ENCODE measurements around the gene UTP25. TPM values are rescaled to one million over a fixed set of nuclear protein-coding genes. Genes with fewer than 3 reads are reported as not detected.

UTP25 gene
- total and polyA plus RNA-seq, 2 experiments from 2014 or later: 3.6 to 8.9 TPM

GRCh38 chr1:209855006-209855405, 27.2 kb downstream of the UTP25 start (continued):
- TF ChIP-seq CREB1 (CRISPR knock-in tag; IDR thresholded peaks at IDR 0.05; ENCODE audit: low read depth) (no peak), POLR2AphosphoS5 (IDR thresholded peaks at IDR 0.05; ENCODE audit: low read depth) (no peak), CTCF (conservative IDR thresholded peaks at IDR 0.05; ENCODE audit: low read depth in 2 of 2) (no peak), REST (IDR thresholded peaks at IDR 0.05; ENCODE audit: unreplicated experiment) (no peak), STAT1 (IDR thresholded peaks at IDR 0.05; ENCODE audit: unreplicated experiment) (no peak), ZNF331 (CRISPR knock-in tag; IDR thresholded peaks at IDR 0.05; ENCODE audit: low read depth) (no peak), EZH2phosphoT487 (IDR thresholded peaks at IDR 0.05; ENCODE audit: unreplicated experiment) (no peak), EZH2 (IDR thresholded peaks at IDR 0.05; ENCODE audit: low read depth, unreplicated experiment) (no peak), ZNF114 (CRISPR knock-in tag; IDR thresholded peaks at IDR 0.05) (no peak), JUNB (IDR thresholded peaks at IDR 0.05; ENCODE audit: unreplicated experiment) (no peak)
- TF ChIP-seq, protein P1, sequence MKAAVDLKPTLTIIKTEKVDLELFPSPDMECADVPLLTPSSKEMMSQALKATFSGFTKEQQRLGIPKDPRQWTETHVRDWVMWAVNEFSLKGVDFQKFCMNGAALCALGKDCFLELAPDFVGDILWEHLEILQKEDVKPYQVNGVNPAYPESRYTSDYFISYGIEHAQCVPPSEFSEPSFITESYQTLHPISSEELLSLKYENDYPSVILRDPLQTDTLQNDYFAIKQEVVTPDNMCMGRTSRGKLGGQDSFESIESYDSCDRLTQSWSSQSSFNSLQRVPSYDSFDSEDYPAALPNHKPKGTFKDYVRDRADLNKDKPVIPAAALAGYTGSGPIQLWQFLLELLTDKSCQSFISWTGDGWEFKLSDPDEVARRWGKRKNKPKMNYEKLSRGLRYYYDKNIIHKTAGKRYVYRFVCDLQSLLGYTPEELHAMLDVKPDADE (IDR thresholded peaks at IDR 0.05): no peak

DNA sequence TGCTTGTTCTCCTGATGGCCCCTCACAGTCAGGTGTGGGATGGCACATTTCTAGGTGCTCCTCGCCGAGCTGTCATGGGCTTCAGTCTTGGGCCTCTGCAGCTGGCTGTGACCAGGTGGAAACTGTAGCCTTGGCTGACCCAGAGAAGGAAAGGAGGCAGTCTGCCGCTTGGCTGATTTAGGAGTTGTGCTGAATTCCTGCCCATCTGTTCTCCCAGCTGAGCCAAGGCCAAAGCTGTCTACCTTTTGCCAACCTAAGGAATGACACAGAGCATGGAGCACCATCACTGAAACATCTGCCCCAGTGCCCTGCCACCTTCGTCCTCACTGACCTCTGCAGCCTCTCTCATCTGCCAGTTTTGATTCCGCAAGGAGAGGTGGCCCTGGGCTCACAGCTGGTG, 27.9 kb downstream of the UTP25 start:
- H3K4me3 Mint-ChIP-seq: no peak overlapping the region
- peaks cover 3% of the 10 kb centered on the region; the same call in 1 of the 3 replicates for H3K9me3 Mint-ChIP-seq
- Histone ChIP-seq H3K4me2 (no peak overlapping the region), H3K27ac (ENCODE audit: low read depth) (no peak overlapping the region), H3K27me3 (ENCODE audit: insufficient read depth) (no peaks in the 10 kb centered on the region), H3K4me3 (no peak overlapping the region), H3K79me2 (replicated peaks; ENCODE audit: insufficient read depth) (no peaks in the 10 kb centered on the region), H3K9me2 (ENCODE audit: insufficient read depth) (no peaks in the 10 kb centered on the region), H3K36me3 (ENCODE audit: insufficient read depth) (peaks cover 9% of the 10 kb centered on the region; the same call in 1 of the 2 replicates), H4K20me1 (replicated peaks; ENCODE audit: insufficient read depth) (no peaks in the 10 kb centered on the region), H3K4me1 (ENCODE audit: insufficient read depth) (peaks cover 2% of the 10 kb centered on the region), H3F3A (replicated peaks; ENCODE audit: low read depth) (no peaks in the 10 kb centered on the region), H2AFZ (no peak overlapping the region)
- DNase-seq (ENCODE audit: low spot score): no peak
- no peak for ATAC-seq
- no peak overlapping the region for H3K27ac Mint-ChIP-seq
- peaks cover 36% of the 10 kb centered on the region; the same call in 2 of the 3 replicates for H3K36me3 Mint-ChIP-seq (ENCODE audit: low read depth)
- H3K27me3 Mint-ChIP-seq (ENCODE audit: insufficient read depth, low read depth, poor library complexity): no peaks in the 10 kb centered on the region
- TF ChIP-seq EZH2phosphoT487 (IDR thresholded peaks at IDR 0.05; ENCODE audit: unreplicated experiment) (no peak), REST (IDR thresholded peaks at IDR 0.05; ENCODE audit: unreplicated experiment) (no peak), STAT1 (IDR thresholded peaks at IDR 0.05; ENCODE audit: unreplicated experiment) (no peak), EZH2 (IDR thresholded peaks at IDR 0.05; ENCODE audit: low read depth, unreplicated experiment) (no peak), CREB1 (CRISPR knock-in tag; IDR thresholded peaks at IDR 0.05; ENCODE audit: low read depth) (no peak), ZNF114 (CRISPR knock-in tag; IDR thresholded peaks at IDR 0.05) (no peak), NANOG (IDR thresholded peaks at IDR 0.05; ENCODE audit: borderline replicate concordance) (no peak)
- H3K4me1 Mint-ChIP-seq: no peaks in the 10 kb centered on the region
